Activated T-cell treated with anti-CD3 and anti-CD28 coated beads for 48 hours (primary cell): ENCODE results near the gene PACRGL.

Source experiments
- DNase-seq: peaks from one replicate; pipeline ENCODE4 v3.0.0-alpha.2; 2020; ENCODE audit warnings: low read depth

Gene PACRGL

GRCh38 chr4:20700007-20700761, at the start of gene PACRGL:
TSS of gene PACRGL (plus strand) at chr4:20700458. CDS start at chr4:20704482, 4,024 bp downstream.
- peak; percentile 88 for DNase-seq

- DNase-seq: no peak
These were observed 47.9 kb upstream of the PACRGL start for GRCh38 chr4:20652226-20652885.

GRCh38 chr4:20658456-20658855, 41.8 kb upstream of the PACRGL start:
- no peak for DNase-seq

- DNase-seq: no peak
These were observed 37.4 kb upstream of the PACRGL start for GRCh38 chr4:20662851-20663250.

- no peak for DNase-seq
These were observed 34.0 kb upstream of the PACRGL start for GRCh38 chr4:20666012-20666860.

- no peak for DNase-seq
These were observed 28.0 kb upstream of the PACRGL start for GRCh38 chr4:20672262-20672661.

GRCh38 chr4:20675786-20676185, 24.5 kb upstream of the PACRGL start:
- no peak for DNase-seq

- no peak for DNase-seq
These were observed 23.6 kb upstream of the PACRGL start for GRCh38 chr4:20676501-20677197.

GRCh38 chr4:20678400-20678799, 21.9 kb upstream of the PACRGL start:
- no peak for DNase-seq

GRCh38 chr4:20679951-20680350, 20.3 kb upstream of the PACRGL start:
- no peak for DNase-seq

GRCh38 chr4:20680736-20681135, 19.5 kb upstream of the PACRGL start:
- DNase-seq: no peak

- no peak for DNase-seq
These were observed 19.0 kb upstream of the PACRGL start for GRCh38 chr4:20681271-20681670.

- DNase-seq: no peak
These were observed 17.4 kb upstream of the PACRGL start for GRCh38 chr4:20682853-20683252.

- DNase-seq: no peak
These were observed 16.5 kb upstream of the PACRGL start for GRCh38 chr4:20683766-20684165.

GRCh38 chr4:20684852-20685763, 15.2 kb upstream of the PACRGL start:
- DNase-seq: no peak

- no peak for DNase-seq
These were observed 12.4 kb upstream of the PACRGL start for GRCh38 chr4:20687864-20688263.

GRCh38 chr4:20696815-20697214, 3.4 kb upstream of the PACRGL start:
- DNase-seq: no peak

GRCh38 chr4:20698382-20698781, 1.9 kb upstream of the PACRGL start:
- DNase-seq: no peak

GRCh38 chr4:20698820-20699219, 1.4 kb upstream of the PACRGL start:
- no peak for DNase-seq

GRCh38 chr4:20711335-20711734, 11.1 kb downstream of the PACRGL start:
- no peak for DNase-seq

- DNase-seq: no peak
These were observed 22.8 kb downstream of the PACRGL start for GRCh38 chr4:20723019-20723418.
